H7 (cell line): ENCODE measurements around the gene CD84. TPM values are rescaled to one million over a fixed set of nuclear protein-coding genes. Genes with fewer than 3 reads are reported as not detected.
"Not testable (repeated sequence)": the region's sequence is repeated elsewhere in the genome, so short reads cannot be mapped to it uniquely, and the experiment has no call there.

ENCODE experiments used
- DNase-seq: peaks from one replicate; pipeline ENCODE4 v3.0.0; 2012
- H3K27me3 ChIP-seq: 2 replicates; pipeline ENCODE4 v1.6.0; 2011; ENCODE audit warnings: mild to moderate bottlenecking, low read length; ENCODE audit not compliant: control insufficient read depth, insufficient read depth
- H3K36me3 ChIP-seq: replicated peaks from 2 replicates; pipeline ENCODE4 v1.5.1; 2011; ENCODE audit warnings: low read length; ENCODE audit not compliant: control insufficient read depth, insufficient read depth
- H3K4me3 ChIP-seq: 2 replicates; pipeline ENCODE4 v1.5.1; 2011; ENCODE audit warnings: low read depth, mild to moderate bottlenecking, control low read depth, low read length, moderate library complexity; ENCODE audit not compliant: insufficient read depth
- total RNA-seq: library from RNA; depleted of rRNA; stranded (reverse); fragments of >200 nt; shearing (Covaris generic); gene quantifications from 2 replicates; pipeline ENCODE4 v1.2.3, GENCODE V29; 2014

Gene CD84
- total RNA-seq, 1 experiment from 2014 or later = not detected

GRCh38 chr1:160534823-160535605, 44.3 kb downstream of the CD84 start:
- H3K27me3 ChIP-seq = no peaks in the 10 kb centered on the region; the same call in 1 of the 2 replicates
- no peak overlapping the region for H3K4me3 ChIP-seq
- DNase-seq = peak; percentile 54
- H3K36me3 ChIP-seq = no peaks in the 10 kb centered on the region

GRCh38 chr1:160532557-160532813, 46.8 kb downstream of the CD84 start:
- H3K36me3 ChIP-seq, H3K27me3 ChIP-seq, H3K4me3 ChIP-seq, DNase-seq: not testable (repeated sequence)

- not testable (repeated sequence) for H3K4me3 ChIP-seq
Observed at GRCh38 chr1:160531809-160532556, 47.3 kb downstream of the CD84 start.

GRCh38 chr1:160529401-160529952, 49.8 kb downstream of the CD84 start:
- not testable (repeated sequence) for H3K4me3 ChIP-seq, H3K36me3 ChIP-seq, DNase-seq, H3K27me3 ChIP-seq

More at GRCh38 chr1:160531809-160532556, 47.3 kb downstream of the CD84 start:
- not testable (repeated sequence) for H3K36me3 ChIP-seq, DNase-seq, H3K27me3 ChIP-seq

GRCh38 chr1:160523789-160524188, 55.5 kb downstream of the CD84 start:
- H3K36me3 ChIP-seq, H3K4me3 ChIP-seq, H3K27me3 ChIP-seq, DNase-seq: not testable (repeated sequence)

- no peak within 1 kb of the TSS for H3K4me3 ChIP-seq
- no peaks in the 10 kb centered on the region for H3K36me3 ChIP-seq
- no peaks in the 10 kb centered on the region for H3K27me3 ChIP-seq
- no peak for DNase-seq
Observed at GRCh38 chr1:160522622-160523345, 56.5 kb downstream of the CD84 start, which contains the start of gene SLAMF6. SLAMF6 (minus strand) TSS chr1:160523255; CDS start chr1:160523192, 63 bp downstream.

GRCh38 chr1:160522136-160522535, 57.2 kb downstream of the CD84 start:
- H3K36me3 ChIP-seq = no peaks in the 10 kb centered on the region
- DNase-seq = no peak
- H3K4me3 ChIP-seq = no peak overlapping the region
- no peaks in the 10 kb centered on the region for H3K27me3 ChIP-seq

- Histone ChIP-seq H3K36me3 (no peaks in the 10 kb centered on the region), H3K4me3 (no peak overlapping the region), H3K27me3 (no peaks in the 10 kb centered on the region)
- DNase-seq = no peak
Observed at GRCh38 chr1:160521554-160521953, 57.7 kb downstream of the CD84 start.

GRCh38 chr1:160520999-160521398, 58.3 kb downstream of the CD84 start:
- DNase-seq = no peak
- no peaks in the 10 kb centered on the region for H3K36me3 ChIP-seq
- H3K4me3 ChIP-seq = no peak overlapping the region
- no peaks in the 10 kb centered on the region for H3K27me3 ChIP-seq

- DNase-seq = no peak
- Histone ChIP-seq H3K27me3 (no peaks in the 10 kb centered on the region), H3K4me3 (no peak overlapping the region), H3K36me3 (no peaks in the 10 kb centered on the region)
Observed at GRCh38 chr1:160520582-160520981, 58.7 kb downstream of the CD84 start.

- no peaks in the 10 kb centered on the region for H3K36me3 ChIP-seq
- H3K27me3 ChIP-seq = no peaks in the 10 kb centered on the region
- no peak for DNase-seq
- no peak overlapping the region for H3K4me3 ChIP-seq
Observed at GRCh38 chr1:160519642-160520435, 59.5 kb downstream of the CD84 start.

GRCh38 chr1:160517519-160517918, 61.8 kb downstream of the CD84 start:
- H3K36me3 ChIP-seq, H3K4me3 ChIP-seq, H3K27me3 ChIP-seq, DNase-seq: not testable (repeated sequence)

GRCh38 chr1:160515908-160516307, 63.4 kb downstream of the CD84 start:
- not testable (repeated sequence) for H3K36me3 ChIP-seq, H3K4me3 ChIP-seq, H3K27me3 ChIP-seq, DNase-seq

GRCh38 chr1:160504651-160505050, 74.6 kb downstream of the CD84 start:
- DNase-seq = no peak
- no peaks in the 10 kb centered on the region; the same call in 1 of the 2 replicates for H3K27me3 ChIP-seq
- no peak overlapping the region for H3K4me3 ChIP-seq
- H3K36me3 ChIP-seq = no peaks in the 10 kb centered on the region
